ENCODE results near the gene NOP14.

DNA sequence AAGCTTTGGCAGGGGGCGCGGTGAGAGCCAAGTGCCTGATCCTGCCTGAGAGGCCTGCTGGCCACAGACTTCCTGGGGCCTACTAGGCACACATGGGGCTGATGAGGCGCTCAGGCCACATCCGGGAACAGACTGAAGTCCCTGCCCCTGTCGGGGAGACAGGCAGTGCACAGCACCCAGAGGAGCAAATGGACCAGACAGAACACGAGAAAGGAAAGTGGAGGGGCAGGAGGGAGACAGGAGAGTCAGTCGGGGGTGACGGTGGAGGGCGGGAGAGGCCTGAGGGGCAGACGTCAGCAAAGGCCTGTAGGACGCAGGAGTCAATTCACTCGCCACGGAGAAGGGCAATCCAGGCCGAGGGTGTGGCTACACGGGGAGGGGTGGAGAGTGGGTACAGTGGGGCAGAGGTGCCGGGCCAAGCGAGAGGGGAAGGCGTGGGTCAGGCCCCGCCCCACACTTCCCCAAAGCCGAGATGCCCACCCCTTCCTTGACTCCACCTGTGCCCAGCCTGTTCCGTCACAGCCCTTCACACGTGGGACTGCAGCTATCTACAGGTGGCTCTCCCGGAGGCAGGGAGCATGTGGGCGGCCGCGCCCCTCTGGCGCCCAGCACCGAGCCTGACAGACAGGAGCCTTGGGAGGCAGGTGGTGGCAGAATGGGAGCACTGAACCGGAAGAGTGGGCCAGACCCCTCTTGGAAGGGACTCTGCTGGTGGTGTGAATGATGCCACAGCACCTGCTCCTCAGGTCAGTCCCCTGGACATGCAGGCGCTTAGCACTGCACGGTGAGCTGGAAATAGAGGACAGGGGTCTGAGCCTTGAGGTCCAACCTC lies 20.5 kb downstream of the NOP14 start:
- TF ChIP-seq, protein P1, sequence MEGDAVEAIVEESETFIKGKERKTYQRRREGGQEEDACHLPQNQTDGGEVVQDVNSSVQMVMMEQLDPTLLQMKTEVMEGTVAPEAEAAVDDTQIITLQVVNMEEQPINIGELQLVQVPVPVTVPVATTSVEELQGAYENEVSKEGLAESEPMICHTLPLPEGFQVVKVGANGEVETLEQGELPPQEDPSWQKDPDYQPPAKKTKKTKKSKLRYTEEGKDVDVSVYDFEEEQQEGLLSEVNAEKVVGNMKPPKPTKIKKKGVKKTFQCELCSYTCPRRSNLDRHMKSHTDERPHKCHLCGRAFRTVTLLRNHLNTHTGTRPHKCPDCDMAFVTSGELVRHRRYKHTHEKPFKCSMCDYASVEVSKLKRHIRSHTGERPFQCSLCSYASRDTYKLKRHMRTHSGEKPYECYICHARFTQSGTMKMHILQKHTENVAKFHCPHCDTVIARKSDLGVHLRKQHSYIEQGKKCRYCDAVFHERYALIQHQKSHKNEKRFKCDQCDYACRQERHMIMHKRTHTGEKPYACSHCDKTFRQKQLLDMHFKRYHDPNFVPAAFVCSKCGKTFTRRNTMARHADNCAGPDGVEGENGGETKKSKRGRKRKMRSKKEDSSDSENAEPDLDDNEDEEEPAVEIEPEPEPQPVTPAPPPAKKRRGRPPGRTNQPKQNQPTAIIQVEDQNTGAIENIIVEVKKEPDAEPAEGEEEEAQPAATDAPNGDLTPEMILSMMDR (conservative IDR thresholded peaks at IDR 0.05), result no peak
- no peak for TF ChIP-seq EZH2 (IDR thresholded peaks at IDR 0.05; ENCODE audit: low read depth)
